Mucosa of stomach (tissue), 1 donor: ENCODE data around the gene GDF15.

Experiments used
- H3K27me3 ChIP-seq: one replicate; pipeline ENCODE4 v1.7.0; 2013; ENCODE audit warnings: mild to moderate bottlenecking, low read length; ENCODE audit not compliant: control insufficient read depth, insufficient read depth
- H3K36me3 ChIP-seq: one replicate; pipeline ENCODE4 v1.7.0; 2013; ENCODE audit warnings: low read length; ENCODE audit not compliant: control insufficient read depth, insufficient read depth
- H3K4me1 ChIP-seq: one replicate; pipeline ENCODE4 v1.7.0; 2013; ENCODE audit warnings: mild to moderate bottlenecking, low read length; ENCODE audit not compliant: control insufficient read depth, insufficient read depth
- H3K4me3 ChIP-seq: one replicate; pipeline ENCODE4 v1.7.0; 2013; ENCODE audit warnings: low read length
- H3K9ac ChIP-seq: one replicate; pipeline ENCODE4 v1.7.0; 2013; ENCODE audit warnings: mild to moderate bottlenecking, low read length, moderate library complexity
- H3K9me3 ChIP-seq: one replicate; pipeline ENCODE4 v1.7.0; 2013; ENCODE audit warnings: mild to moderate bottlenecking, low read length, moderate library complexity; ENCODE audit not compliant: control insufficient read depth
- donor health status: Pancreatic carcinoma.

The GDF15 gene

DNA sequence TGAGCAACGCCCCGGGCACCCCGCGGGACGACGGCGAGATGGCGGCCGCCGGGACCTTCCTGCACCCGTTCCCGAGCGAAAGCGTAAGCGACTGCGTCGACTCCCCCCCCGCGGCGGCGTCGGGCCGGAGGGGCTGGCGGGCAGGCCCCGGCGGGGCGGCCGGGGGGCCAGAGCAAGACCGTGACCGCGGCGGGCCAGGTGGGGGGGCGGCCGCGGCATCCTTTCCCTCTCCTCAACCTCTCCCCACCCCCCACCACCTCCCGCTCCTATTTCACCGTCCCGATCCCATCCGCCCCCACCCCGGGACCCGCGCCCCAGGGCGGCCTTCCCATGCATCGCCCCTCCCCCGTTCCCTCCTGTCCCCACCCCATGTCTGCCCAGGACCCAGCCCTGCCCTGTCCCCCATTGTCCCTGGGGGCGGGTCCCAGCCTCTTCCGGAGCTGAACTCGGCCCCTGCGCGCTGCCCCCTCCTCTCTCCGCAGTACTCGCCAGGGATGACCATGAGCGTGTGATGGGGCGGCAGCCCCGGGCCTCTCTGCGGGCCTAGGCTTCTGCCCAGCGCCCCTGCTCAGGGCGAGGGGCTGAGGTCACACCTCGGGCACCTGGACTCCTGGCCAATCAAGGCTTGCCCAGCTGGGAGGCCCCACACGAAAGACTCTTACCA lies 47.9 kb downstream of the GDF15 start:
- peaks cover 17% of the 10 kb centered on the region for H3K4me1 ChIP-seq
- H3K36me3 ChIP-seq = no peaks in the 10 kb centered on the region
- H3K4me3 ChIP-seq = no peak overlapping the region
- H3K27me3 ChIP-seq = peaks cover 5% of the 10 kb centered on the region
- no peak overlapping the region for H3K9ac ChIP-seq
- no peaks in the 10 kb centered on the region for H3K9me3 ChIP-seq

- Histone ChIP-seq H3K27me3 (peaks cover 5% of the 10 kb centered on the region), H3K9ac (no peak overlapping the region), H3K4me3 (no peak overlapping the region), H3K36me3 (no peaks in the 10 kb centered on the region), H3K9me3 (no peaks in the 10 kb centered on the region), H3K4me1 (peaks cover 10% of the 10 kb centered on the region)
Measured at GRCh38 chr19:18434411-18435175, 48.6 kb downstream of the GDF15 start.

- H3K9me3 ChIP-seq = no peaks in the 10 kb centered on the region
- peaks cover 6% of the 10 kb centered on the region for H3K4me1 ChIP-seq
- no peaks in the 10 kb centered on the region for H3K36me3 ChIP-seq
- H3K27me3 ChIP-seq = peaks cover 5% of the 10 kb centered on the region
- H3K4me3 ChIP-seq = no peak overlapping the region
- no peak overlapping the region for H3K9ac ChIP-seq
Measured at GRCh38 chr19:18435178-18435841, 49.4 kb downstream of the GDF15 start.

DNA sequence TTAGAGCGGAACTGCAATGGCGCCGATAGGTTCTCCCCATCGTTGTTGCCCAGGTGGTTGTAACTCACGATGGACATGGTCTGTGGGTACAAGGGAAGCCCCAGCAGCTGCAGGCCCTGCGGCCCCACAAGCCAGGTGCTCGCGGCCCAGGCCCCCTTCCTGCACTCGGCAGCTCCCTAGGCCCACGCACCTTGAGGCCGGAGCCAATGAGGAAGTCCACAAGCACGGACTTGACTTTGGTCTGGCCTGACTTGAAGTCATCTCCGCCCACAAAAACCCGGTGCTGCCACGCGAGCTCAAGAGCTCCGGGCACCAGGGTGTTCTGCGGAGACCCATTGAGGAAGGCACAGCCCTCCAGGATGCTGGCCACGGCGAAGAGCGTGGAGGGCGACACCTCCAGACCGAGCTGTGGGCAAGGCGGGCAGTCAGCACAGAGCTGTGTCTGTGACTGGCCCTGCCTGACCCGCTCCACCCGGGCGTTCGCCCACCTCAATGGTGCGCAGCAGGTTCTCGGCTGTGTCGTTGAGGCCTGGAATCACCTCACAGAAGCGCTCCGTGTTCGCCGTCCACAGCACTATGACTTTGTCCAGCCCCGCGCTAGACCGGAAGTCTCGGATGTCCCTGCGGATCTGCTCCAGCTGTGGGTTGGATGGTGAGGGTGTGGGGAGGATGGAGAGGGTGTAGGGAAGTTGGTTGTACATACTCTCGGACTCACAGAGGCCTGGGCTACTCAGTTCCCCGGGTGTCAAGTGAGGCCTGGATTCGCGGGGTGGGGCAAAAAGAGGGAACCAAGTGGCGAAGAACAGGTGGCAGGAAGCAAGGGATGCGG lies 50.1 kb downstream of the GDF15 start:
- H3K9ac ChIP-seq = no peak overlapping the region
- H3K4me3 ChIP-seq = no peak overlapping the region
- H3K4me1 ChIP-seq = peaks cover 10% of the 10 kb centered on the region
- no peaks in the 10 kb centered on the region for H3K9me3 ChIP-seq
- H3K36me3 ChIP-seq = no peaks in the 10 kb centered on the region
- peaks cover 5% of the 10 kb centered on the region for H3K27me3 ChIP-seq

DNA sequence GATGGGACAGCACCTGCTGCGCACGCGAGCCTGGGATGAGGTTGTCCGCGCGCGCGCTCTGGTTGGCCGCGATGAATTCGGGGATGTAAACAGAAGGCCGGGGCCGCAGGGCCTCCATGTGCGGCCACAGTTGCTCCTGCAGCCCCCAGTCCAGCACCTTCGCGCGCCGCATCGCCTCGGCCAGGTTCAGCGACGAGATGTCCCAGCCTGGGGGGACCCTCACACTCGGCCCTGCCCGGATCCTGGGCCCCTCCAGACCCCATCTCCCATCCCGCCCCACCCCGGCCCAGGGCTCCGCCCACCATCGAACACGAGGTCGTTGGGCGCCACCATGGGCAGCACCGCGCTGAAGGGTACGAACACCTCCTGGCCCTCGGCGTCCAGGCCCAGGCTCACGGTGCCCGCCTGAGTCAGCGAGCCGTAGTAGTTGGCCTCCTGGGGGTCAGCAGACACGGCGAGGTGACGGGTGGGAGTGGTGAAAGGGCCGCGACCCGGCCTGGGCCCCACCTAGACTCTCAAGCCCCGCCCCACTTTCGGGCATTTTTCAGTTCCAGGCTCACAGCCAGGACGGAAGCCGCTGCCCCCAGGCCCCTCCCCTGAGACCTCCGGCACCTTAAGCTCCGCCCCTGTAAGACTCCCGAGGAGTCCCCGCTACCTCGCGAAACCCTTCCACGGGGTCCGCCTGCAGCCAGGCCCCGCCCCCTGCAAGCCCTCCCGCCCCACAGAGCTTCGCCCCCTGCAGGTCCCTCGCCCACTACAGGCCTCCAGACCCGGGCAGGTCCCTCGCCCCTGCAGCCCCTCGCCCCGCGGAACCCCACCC lies 50.9 kb downstream of the GDF15 start:
- H3K27me3 ChIP-seq = peaks cover 5% of the 10 kb centered on the region
- H3K4me3 ChIP-seq = no peak overlapping the region
- H3K9ac ChIP-seq = no peak overlapping the region
- peaks cover 10% of the 10 kb centered on the region for H3K4me1 ChIP-seq
- H3K36me3 ChIP-seq = no peaks in the 10 kb centered on the region
- H3K9me3 ChIP-seq = no peaks in the 10 kb centered on the region

DNA sequence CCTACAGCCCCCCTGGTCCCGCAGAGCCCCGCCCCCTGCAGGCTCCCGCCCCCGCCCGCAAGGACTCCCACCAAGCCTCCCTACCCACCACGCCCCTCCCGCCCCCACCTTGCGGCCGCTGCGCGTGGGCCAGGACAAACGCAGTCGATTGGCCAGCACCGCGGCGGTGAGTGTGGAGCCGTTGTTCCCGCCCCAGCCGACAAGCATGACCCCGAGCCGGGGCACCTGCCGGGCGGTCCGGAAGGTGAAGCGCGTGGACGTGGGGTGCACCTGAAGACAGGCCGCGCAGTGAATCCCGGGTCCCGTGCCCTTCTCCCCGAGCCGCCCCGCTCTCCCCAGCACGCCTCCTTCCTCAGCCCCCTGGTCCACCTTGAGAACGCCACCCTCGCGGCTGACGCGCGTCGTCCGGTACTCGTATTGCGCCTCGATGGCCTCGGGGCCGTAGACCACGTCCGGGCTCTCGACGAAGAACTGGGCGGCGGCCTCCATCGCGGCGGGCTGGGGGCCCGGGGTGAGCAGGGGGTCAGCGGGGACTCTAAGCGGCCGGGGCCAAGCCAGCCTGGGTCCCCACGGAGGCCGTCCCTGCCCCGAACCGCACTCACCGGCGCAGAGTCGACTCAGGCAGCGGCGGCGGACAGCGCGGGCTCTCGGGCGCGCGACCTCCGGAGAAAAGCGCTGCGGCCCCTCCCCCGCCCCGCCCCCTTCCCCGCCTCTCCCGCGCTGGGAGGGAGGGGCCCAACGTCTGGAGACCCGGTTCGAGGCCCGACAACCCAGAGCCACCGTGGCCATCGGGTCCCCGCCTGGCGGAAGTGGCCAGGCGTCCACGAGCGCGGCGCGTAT lies 51.8 kb downstream of the GDF15 start, which contains the start of gene ISYNA1:
ISYNA1 (minus strand) TSS at position 643 of the 840 bp plus-strand sequence; CDS start at position 489, 154 bp downstream.
- peaks cover 18% of the 10 kb centered on the region for H3K4me1 ChIP-seq
- no peaks in the 10 kb centered on the region for H3K36me3 ChIP-seq
- H3K4me3 ChIP-seq = no peak within 1 kb of the TSS
- H3K27me3 ChIP-seq = peaks cover 5% of the 10 kb centered on the region
- no peaks in the 10 kb centered on the region for H3K9me3 ChIP-seq
- no peak within 1 kb of the TSS for H3K9ac ChIP-seq

DNA sequence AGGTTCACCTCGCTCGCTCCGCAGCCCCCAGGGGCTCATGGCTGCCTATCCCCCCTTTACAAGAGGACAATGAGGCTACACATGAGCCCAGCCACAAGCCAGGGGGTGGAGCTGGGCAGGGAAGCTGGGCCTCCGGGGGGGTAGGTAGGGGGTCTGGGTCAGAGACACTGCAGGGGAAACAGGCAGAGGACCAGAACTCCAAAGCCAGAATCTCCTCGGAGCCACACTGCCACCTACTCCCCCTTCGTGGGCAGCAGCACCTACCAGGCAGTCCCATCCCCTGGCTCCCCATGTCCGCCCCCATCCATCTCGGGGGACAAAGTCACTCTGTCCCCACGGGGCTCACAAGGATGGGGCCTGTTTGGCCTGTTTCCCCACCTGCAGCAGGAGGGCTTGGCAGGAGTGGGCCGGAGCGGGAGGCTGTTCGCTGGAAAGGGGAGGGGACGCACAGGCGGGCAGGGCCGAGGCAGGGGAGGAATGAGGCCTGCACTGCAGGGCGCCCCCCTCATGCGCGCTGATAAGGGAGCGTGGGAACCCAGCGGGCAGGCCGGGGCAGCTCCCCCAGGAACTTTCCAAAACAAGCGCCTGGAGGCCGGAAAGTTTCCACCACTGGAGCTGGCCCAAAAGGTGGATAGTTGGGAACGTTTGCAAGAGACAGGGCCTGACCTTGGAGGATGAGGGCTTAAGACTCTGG lies 52.5 kb downstream of the GDF15 start:
- H3K9ac ChIP-seq = no peak overlapping the region
- H3K36me3 ChIP-seq = no peaks in the 10 kb centered on the region
- H3K27me3 ChIP-seq = peaks cover 5% of the 10 kb centered on the region
- H3K9me3 ChIP-seq = no peaks in the 10 kb centered on the region
- no peak overlapping the region for H3K4me3 ChIP-seq
- peaks cover 25% of the 10 kb centered on the region for H3K4me1 ChIP-seq
